ENCODE data around the gene KRTAP12-1.

DNA sequence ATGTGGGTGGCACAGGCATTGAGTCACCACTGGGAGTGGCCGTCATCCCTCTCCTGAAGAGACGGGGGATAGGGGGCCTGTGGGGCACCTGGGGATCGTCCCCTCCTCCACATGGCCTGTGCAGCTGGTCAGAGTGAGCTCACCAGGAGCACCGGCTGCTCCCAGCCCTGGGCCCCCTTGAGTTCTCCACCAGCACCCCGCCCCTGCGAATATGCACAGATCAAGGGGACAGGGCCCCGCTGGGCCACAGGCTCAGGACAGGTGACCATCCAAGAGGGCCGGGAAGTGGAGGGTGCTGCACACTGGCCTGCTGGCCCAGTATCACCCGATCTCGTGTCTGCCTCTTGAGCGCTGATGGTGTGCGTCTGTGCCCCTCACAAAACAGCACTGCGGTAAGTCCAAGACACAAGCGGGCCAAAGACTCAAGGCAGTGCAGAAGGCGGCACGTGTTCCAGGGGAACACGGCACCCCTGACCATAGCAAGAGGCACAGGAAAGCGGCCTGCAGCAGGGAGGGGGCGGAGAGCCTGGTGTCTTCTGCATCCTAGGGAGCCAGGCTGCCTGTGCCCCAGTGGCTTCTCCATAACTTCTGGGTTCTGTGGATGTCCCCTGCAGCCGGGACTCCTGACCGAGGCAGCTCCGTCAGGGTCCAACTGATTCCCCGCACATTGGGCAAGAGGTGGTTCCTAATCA lies 47.5 kb upstream of the KRTAP12-1 start:
- no peak for TF ChIP-seq EZH2 (IDR thresholded peaks at IDR 0.05)
- TF ChIP-seq POLR2AphosphoS5 (IDR thresholded peaks at IDR 0.05; ENCODE audit: borderline replicate concordance, low read depth, low read length), result no peak
- no peak for TF ChIP-seq FOXP2 (optimal IDR thresholded peaks at IDR 0.05; ENCODE audit: control extremely low read depth, extremely low read length, insufficient read depth)
